Amniotic epithelial cell (primary cell): ENCODE measurements around the gene GOLGA6L6.
"Not testable (repeated sequence)": the region's sequence is repeated elsewhere in the genome, so short reads cannot be mapped to it uniquely, and the experiment has no call there.

Source experiments
- DNase-seq: peaks from one replicate; pipeline ENCODE4 v3.0.0-alpha.2; 2010; ENCODE audit warnings: low read depth

The GOLGA6L6 gene, protein sequence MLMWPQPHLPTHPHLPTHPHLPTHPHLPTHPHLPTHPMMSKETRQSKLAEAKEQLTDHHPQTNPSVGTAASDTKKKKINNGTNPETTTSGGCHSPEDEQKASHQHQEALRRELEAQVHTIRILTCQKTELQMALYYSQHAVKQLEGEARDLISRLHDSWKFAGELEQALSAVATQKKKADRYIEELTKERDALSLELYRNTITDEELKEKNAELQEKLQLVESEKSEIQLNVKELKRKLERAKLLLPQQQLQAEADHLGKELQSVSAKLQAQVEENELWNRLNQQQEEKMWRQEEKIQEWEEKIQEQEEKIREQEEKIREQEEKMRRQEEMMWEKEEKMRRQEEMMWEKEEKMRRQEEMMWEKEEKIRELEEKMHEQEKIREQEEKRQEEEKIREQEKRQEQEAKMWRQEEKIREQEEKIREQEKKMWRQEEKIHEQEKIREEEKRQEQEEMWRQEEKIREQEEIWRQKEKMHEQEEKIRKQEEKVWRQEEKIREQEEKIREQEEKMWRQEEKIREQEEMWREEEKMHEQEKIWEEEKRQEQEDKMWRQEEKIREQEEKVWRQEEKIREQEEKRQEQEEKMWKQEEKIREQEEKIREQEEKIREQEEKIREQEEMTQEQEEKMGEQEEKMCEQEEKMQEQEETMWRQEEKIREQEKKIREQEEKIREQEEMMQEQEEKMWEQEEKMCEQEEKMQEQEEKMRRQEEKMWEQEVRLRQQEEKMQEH

DNA sequence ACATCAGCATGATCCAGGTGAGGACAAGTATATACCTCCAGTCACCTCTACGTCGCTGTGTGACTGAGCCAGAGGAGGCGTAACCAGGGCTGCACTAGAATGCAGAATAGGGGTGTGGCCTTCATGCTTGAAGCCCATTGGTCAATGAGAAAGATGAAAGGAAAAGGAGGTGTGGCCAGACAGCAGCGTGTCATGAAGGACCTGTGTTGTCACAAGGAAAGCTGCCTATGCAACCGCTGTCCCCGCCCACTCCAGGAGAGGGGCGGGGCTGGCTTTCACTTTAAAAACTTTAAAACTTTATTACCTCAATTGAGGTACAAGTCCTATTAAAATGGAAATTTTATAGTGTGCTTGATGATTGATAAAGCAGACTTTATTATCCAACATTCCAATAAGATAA is at the start of gene GOLGA6L6:
Gene GOLGA6L6 (minus strand): TSS at position 101 of the 400 bp plus-strand sequence. CDS start 91 bp downstream, at position 10.
- DNase-seq = not testable (repeated sequence)

DNA sequence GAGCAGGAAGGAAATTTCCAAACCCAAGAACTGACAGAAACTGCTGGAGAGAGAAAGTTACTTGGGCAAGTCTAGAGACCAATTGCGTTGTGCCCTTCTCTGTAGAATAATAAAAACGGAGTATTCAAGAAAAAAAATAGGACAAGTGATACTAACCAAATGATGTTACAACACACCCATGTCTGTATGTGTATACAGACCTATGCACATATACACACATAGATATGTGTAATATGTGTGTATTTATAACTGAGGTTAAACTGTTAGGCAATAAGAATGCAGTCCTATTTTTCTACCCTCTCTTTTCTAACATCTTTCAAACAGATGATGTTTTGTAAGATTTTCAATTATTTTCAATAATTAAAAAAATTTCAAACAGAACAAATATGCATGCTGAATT is 48.5 kb upstream of the GOLGA6L6 start:
- not testable (repeated sequence) for DNase-seq

DNA sequence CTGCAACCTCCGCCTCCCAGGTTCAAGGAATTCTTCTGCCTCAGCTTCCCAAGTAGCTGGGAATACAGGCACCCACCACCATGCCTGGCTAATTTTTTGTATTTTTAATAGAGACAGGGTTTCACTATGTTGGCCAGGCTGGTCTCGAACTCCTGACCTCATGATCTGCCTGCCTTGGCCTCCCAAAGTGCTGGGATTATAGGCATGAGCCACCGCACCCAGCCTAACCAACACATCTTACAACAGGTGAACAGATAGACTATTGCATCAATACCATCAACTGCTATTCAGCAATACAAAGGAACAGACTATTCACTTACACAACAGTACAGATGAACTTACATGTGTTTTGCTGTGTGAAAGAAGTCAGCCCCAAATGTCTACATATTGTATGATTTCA is 45.2 kb upstream of the GOLGA6L6 start:
- not testable (repeated sequence) for DNase-seq

DNA sequence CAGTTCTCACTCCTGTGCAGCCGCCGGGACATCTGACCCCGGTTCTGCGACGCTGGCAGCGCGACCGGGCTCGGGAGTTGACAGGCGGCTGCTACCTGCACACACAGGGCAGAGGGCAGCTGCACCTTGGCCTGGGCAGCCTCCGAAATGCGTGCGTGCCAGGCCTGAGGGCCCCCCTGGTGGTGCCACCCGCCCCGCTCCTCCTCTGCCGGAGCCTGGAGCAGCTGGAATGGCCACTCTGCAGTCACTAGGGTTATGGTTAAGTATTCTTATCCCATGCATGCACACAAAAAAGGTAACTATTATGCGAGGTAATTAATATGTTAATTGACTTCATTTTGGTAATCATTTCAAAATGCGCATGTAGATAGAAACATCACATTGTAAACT is 41.1 kb upstream of the GOLGA6L6 start:
- DNase-seq = not testable (repeated sequence)

DNA sequence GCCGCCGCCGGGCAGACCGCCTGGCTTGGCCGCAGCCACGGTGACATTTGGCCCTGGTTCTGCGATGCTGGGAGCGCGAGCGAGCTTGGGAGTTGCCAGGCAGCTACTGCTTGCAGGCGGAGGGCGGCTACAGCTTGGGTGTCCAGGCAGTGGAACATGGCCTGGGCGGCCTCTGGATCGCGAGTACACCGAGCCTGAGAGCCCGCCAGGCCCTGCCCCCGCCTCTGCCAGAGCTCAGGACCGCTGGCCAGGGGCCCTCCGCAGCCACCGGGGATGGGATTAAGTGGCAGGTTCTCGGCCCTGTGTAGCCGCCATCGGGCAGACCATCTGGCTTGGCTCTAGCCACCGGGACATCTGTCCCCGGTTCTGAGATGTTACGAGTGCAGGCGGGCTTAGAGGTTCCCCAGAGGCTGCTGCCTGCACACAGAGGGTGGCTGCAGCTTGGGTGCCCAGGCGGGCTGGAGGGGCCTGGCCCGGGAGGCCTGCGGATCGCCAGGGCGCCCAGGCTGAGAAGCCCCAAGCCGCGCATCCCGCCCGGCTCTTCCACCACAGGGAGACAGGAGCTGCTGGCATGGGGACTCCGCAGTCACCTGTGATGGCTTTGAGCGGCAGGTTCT is 40.6 kb upstream of the GOLGA6L6 start:
- not testable (repeated sequence) for DNase-seq

DNA sequence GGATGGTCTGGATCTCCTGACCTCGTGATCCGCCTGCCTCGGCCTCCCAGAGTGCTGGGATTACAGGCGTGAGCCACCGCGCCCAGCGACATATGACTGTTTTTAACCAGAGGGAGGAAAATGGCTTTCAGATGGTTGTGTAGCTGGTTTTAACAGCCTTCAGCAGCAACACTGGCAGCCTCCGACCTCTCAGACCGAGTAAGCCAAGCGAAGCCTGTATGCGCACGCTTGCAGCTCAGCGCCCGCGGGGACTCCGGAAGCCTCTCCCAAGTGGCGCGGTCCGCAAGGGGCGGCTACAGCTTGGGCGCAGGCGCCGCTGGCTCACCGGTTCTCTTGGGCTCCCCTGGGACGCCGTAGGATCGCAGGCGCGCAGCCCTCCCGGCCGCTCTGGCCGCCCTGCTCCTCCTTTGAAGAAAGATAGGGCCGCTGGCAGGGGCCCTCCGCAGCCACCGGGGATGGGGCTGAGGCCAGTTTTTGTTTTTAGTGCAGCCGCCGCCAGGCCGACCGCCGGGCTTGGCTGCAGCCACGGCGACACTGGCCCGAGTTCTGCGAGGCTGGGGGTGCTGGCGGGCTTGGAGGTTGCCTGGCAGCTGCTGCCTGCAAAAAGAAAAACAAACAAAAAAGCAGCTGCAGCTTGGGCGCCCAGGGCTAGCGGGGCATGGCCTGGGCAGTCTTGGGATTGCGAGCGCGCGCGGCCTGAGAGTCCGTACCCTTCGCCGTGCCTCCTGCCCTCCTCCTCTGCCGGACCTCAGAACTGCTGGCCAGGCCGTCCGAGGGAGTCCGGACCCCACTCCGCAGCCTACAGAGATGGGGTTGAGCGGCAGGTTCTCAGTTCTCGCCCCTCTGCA is 39.9 kb upstream of the GOLGA6L6 start:
- DNase-seq = not testable (repeated sequence)

DNA sequence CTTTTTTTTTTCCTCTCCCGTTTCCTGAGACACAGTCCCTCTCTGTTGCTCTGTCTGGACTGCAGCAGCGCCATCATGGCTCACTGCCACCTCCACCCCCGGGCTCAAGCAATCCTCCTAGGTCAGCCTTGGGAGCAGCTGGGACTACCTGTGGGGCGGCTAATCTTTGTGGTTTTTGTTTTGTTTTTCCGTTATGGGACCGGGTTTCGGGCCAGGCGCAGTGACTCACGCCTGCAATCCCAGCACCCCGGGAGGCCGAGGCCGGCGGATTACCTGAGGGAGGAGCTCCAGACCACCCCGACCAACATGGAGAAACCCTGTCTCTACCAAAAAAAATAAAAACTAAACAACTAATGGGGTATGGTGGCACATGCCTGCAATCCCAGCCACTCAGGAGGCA is 38.1 kb upstream of the GOLGA6L6 start:
- DNase-seq = not testable (repeated sequence)

DNA sequence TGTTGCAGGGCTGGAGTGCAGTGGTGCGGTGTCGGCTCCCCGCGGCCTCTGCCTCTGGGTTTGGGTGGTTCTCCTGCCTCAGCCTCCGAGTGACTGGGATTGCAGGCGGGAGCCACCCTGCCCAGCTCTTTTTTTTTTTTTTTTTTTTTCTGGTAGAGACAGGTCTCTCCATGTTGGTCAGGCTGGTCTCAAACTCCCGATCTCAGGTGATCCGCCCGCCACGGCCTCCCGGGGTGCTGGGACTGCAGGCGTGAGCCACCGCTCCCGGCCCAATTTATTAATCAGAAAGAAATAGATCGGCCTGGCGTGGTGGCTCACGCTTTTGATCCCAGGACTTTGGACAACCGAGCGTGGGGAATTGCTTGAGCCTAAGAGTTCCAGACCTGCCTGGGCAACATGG is 9.7 kb upstream of the GOLGA6L6 start:
- DNase-seq = not testable (repeated sequence)

DNA sequence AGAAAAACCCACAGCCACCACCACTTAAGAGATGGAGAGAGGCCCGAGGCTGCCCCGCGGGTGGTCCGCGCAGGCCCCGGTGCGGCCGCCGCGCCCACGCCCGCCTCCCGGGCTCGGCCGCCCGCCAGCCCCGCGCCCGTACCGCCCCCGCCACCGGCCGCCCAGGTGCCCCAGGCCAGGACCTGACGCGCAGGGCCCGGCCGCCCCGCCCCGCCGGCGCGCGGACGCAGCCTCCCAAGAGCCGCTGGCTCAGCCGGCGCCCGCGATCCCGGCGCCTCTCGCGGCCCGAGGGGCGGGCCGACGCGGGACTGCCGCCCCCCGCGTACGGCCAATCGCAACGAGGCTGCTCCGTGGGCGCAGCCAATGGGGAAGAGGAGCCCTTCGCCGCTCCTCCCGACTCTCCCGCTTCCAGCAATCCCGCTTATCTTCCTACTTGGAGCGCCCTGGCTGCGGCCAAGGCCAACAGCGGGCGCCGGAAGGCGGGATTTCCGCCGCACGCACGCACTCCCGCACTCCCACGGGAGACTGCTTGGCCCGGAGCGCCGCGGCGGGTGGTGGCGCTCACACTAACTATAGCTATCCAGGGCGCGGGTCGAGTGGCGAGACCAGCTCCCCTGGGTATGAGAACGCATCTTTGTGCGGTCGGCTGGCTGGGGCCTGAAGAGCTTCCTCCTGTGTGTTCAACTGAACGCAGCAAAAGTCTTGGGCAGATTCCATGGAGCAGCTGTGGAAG is 35.5 kb downstream of the GOLGA6L6 start:
- DNase-seq = not testable (repeated sequence)

DNA sequence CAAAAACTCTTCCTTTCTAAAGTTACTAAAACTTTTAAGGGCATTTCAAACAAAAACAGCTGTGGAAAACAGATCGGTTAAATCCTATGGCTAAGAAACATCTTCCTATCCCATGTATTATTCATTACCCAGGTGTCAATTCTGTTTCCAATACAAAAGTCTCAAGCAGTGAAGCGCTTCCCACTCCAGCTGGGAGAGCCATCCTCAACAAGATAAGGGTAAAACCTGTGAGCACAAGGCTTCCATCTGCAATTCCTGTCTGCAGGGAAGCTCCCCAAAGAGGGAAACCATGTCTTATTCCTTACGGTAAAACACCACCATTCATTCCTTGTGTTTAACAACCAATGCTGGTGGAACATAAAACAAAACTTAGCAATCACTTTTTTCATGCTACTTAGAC is 38.8 kb downstream of the GOLGA6L6 start:
- not testable (repeated sequence) for DNase-seq

DNA sequence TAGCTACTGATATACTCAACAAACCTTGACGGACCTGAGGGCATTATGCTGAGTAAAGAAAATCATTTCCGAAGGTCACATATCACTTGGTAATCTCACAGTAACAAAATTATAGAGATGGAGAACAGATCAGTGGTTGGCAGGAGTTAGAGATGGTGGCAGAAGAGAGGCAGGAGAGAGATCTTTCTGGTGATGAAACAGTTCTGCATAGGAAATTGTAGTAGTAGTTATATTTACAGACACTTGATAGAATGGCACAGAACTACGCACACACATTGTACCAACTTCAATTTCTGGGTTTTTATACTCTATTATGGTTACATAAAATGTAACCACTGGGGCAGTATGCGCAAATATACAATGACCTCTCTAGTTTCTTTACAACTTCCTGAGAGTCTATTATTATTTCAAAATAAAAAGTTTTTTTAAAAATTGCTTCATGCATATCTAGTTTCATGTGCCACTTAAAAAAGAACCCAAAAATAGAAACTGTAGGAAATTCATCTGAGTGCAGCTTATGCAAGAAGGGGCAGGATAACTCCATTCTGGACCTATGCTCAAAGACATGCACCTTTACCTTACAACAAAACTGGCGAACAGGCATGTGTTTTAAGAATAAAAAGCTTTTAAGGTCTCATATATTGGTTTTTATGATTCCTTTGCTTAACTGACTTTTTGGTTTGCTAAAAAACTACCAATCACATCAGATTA is 39.9 kb downstream of the GOLGA6L6 start:
- DNase-seq = not testable (repeated sequence)

DNA sequence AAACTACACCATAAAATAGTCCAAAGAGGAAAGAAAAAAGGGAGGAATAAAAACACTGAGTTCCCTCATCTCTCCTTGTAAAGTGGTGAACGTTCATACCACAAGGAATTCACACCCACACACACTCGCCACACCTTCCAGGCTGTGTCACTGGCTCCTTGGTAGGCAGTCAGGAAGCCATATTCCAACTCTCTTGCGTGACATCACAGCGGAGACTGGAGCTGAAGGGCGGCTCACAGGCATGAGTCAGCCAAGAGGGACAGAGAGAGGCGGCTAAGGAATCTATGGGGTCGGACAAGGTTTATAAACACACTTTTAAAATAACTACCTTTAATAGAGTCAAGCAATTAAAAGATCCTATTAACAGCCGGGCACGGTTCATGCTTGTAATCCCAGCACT is 43.8 kb downstream of the GOLGA6L6 start:
- not testable (repeated sequence) for DNase-seq

DNA sequence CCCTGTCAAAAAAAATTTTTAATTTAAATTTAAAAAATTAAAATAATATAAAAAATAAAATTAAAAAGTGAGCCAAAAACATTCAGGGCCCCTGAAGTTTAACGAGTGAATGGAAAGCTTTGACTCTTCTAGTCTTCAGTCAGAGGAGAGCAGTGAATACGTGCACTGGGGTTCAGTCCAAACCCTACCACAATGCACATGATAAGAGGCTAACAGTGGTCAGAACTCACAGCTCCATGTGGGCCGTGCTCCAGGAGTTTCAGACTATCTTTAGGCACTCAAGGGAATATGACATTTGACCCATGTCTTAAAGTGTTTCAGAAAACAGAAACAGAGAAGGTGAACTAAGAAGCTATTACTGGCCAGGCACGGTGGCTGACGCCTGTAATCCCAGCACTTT is 48.6 kb downstream of the GOLGA6L6 start:
- not testable (repeated sequence) for DNase-seq

DNA sequence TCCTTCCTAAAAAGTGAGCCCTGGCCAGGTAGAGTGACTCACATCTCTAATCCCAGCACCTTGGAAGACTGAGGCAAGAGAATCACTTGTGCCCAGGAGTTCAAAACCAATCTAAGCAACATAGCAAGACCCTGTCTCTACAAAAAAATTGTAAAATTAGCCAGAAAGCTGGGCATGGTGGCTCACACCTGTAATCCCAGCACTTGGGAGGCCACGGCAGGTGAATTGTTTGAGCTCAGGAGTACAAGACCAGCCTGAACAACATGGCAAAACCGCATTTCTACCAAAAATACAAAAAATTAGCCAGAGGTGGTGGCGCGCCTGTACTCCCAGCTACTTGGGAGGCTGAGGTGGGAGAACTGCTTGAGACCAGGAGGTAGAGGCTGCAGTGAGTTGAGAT is 49.0 kb downstream of the GOLGA6L6 start:
- DNase-seq = not testable (repeated sequence)

DNA sequence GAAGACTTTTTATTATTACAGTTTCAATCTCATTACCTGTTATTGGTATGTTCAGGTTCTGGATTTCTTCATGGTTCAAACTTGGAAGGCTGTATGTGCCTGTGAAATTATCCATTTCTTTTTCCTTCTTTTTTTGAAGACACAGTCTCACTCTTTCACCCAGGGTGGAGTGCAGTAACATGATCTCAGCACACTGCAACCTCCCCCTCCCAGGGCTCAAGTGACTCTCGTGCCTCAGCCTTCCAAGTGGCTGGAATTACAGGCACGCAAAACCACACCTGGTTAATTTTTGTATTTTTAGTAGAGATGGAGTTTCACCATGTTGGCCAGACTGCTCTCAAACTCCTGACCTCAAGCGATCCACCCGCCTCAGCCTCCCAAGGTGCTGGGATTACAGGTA is 52.3 kb downstream of the GOLGA6L6 start:
- not testable (repeated sequence) for DNase-seq
